H1 (cell line): ENCODE data around the gene CACNA1E. TPM values are rescaled to one million over a fixed set of nuclear protein-coding genes. Genes with fewer than 3 reads are reported as not detected.
A peak's percentile ranks its signal among the peaks of the same experiment; 100 is the strongest.

Experiments
- CBX5 ChIP-seq: fragments of 300-800, 300-1000 bp; sonication (generic); IDR thresholded peaks from 2 replicates; pipeline ENCODE4 v1.7.1; 2016; ENCODE audit warnings: antibody characterized with exemption, low read length, low read depth
- CEBPB ChIP-seq: IDR thresholded peaks from 2 replicates; pipeline ENCODE4 v1.6.1; 2012; ENCODE audit warnings: low read depth, low read length
- NANOG ChIP-seq: IDR thresholded peaks from 2 replicates; pipeline ENCODE4 v1.6.1; 2011; ENCODE audit warnings: low read length, low read depth, mild to moderate bottlenecking, inconsistent platforms; ENCODE audit not compliant: insufficient read depth, poor library complexity, severe bottlenecking
- POLR2AphosphoS5 ChIP-seq: IDR thresholded peaks from 2 replicates; pipeline ENCODE4 v1.6.1; 2011; ENCODE audit warnings: low read depth, low read length
- RXRA ChIP-seq: IDR thresholded peaks from 2 replicates; pipeline ENCODE4 v1.6.1; 2011; ENCODE audit warnings: low read depth, mild to moderate bottlenecking, low read length, moderate library complexity; ENCODE audit not compliant: insufficient read depth
- SUZ12 ChIP-seq: fragments of 200-600 bp; sonication (generic); IDR thresholded peaks from 2 replicates; pipeline ENCODE4 v1.6.1; 2012; ENCODE audit warnings: mild to moderate bottlenecking, inconsistent platforms, low read length, moderate library complexity, mixed read lengths
- TCF12 ChIP-seq: IDR thresholded peaks from 2 replicates; pipeline ENCODE4 v1.6.1; 2011; ENCODE audit warnings: low read depth, mild to moderate bottlenecking, low read length
- ZNF274 ChIP-seq: IDR thresholded peaks from 2 replicates; pipeline ENCODE4 v1.7.0; 2012; ENCODE audit warnings: low read length, borderline replicate concordance; ENCODE audit errors: extremely low read depth
- polyA plus RNA-seq, 7 experiments: library from polyadenylated mRNA; depleted of rRNA in 3 of 7; stranded (reverse) in 5 of 7; unstranded in 2 of 7; fragments of >200 nt in 5 of 7; fragments of 200-250 nt in 2 of 7; gene quantifications; 1 replicate in 5 of 7; 2 replicates in 1 of 7; 4 replicates in 1 of 7; pipeline versions ENCODE4 v1.2.1 to v1.2.3, GENCODE V29; 2011 to 2013; ENCODE audit warnings: missing spikeins in 2 of 7, mixed read lengths in 2 of 7
- total RNA-seq: library from RNA; stranded (reverse); fragmentation: NEBNext Ultra II Directional; extraction: Animal tissue kit (Norgen Biotek cat#: 25700); gene quantifications from 2 replicates; pipeline ENCODE4 v1.2.1, GENCODE V29; 2021
- TF ChIP-seq, protein P1 (sequence below): IDR thresholded peaks from 2 replicates; pipeline ENCODE4 v1.6.1; 2012; ENCODE audit warnings: inconsistent platforms
- TF ChIP-seq, protein P2 (sequence below): fragments of 300-600 bp; sonication (generic); IDR thresholded peaks from 2 replicates; pipeline ENCODE4 v1.7.1; 2012; ENCODE audit warnings: low read length, moderate library complexity, mild to moderate bottlenecking, inconsistent platforms; ENCODE audit not compliant: insufficient replicate concordance

Gene CACNA1E
- total and polyA plus RNA-seq, 2 of the 8 experiments (the other 6 are each of a cell fraction or from before 2014, with no cell fraction given) = 0.98 to 1.3 TPM

DNA sequence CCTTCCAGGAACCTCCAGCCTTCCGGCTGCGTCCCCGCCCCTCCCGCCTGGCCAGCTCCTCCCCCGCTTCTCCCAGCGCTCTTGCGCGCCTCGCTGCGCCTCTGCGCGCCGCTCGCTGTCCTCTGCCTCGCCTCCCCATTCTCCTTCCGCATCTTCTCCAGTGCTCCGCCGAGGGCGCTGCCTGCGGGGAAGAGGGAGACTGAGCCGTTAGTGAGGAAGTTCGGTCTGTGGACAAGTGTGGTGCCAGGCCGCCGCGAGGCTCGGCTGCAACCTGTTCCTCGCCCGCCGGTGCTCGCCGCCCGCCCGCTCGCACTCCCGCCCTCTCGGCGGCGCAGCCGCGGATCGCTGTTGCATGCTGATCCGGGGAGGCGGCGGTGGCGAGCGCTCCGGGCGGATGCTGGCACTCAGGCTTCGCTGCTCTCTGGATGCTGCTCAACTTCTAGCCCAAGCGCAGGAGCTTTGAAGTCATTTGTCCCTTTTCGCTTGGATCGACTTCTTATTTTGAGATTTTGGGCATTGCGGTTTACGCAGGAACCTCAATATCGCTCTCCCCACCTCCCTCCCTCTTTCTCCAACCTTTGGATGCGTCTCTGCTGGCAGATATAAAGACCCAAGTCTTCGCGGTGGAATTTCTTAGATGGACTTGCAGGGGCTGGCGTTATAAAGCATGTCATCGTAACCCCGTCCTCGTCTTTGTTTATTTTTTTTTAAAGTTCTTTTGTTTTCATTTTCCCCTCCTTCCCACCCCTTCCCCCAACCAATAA lies 614 bp upstream of the CACNA1E start (continued):
- no peak for TF ChIP-seq NANOG
- no peak for TF ChIP-seq ZNF274
- no peak for TF ChIP-seq POLR2AphosphoS5
- TF ChIP-seq CEBPB = no peak
- TF ChIP-seq, protein P1, sequence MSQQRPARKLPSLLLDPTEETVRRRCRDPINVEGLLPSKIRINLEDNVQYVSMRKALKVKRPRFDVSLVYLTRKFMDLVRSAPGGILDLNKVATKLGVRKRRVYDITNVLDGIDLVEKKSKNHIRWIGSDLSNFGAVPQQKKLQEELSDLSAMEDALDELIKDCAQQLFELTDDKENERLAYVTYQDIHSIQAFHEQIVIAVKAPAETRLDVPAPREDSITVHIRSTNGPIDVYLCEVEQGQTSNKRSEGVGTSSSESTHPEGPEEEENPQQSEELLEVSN = peak; percentile 94
- TF ChIP-seq, protein P2, sequence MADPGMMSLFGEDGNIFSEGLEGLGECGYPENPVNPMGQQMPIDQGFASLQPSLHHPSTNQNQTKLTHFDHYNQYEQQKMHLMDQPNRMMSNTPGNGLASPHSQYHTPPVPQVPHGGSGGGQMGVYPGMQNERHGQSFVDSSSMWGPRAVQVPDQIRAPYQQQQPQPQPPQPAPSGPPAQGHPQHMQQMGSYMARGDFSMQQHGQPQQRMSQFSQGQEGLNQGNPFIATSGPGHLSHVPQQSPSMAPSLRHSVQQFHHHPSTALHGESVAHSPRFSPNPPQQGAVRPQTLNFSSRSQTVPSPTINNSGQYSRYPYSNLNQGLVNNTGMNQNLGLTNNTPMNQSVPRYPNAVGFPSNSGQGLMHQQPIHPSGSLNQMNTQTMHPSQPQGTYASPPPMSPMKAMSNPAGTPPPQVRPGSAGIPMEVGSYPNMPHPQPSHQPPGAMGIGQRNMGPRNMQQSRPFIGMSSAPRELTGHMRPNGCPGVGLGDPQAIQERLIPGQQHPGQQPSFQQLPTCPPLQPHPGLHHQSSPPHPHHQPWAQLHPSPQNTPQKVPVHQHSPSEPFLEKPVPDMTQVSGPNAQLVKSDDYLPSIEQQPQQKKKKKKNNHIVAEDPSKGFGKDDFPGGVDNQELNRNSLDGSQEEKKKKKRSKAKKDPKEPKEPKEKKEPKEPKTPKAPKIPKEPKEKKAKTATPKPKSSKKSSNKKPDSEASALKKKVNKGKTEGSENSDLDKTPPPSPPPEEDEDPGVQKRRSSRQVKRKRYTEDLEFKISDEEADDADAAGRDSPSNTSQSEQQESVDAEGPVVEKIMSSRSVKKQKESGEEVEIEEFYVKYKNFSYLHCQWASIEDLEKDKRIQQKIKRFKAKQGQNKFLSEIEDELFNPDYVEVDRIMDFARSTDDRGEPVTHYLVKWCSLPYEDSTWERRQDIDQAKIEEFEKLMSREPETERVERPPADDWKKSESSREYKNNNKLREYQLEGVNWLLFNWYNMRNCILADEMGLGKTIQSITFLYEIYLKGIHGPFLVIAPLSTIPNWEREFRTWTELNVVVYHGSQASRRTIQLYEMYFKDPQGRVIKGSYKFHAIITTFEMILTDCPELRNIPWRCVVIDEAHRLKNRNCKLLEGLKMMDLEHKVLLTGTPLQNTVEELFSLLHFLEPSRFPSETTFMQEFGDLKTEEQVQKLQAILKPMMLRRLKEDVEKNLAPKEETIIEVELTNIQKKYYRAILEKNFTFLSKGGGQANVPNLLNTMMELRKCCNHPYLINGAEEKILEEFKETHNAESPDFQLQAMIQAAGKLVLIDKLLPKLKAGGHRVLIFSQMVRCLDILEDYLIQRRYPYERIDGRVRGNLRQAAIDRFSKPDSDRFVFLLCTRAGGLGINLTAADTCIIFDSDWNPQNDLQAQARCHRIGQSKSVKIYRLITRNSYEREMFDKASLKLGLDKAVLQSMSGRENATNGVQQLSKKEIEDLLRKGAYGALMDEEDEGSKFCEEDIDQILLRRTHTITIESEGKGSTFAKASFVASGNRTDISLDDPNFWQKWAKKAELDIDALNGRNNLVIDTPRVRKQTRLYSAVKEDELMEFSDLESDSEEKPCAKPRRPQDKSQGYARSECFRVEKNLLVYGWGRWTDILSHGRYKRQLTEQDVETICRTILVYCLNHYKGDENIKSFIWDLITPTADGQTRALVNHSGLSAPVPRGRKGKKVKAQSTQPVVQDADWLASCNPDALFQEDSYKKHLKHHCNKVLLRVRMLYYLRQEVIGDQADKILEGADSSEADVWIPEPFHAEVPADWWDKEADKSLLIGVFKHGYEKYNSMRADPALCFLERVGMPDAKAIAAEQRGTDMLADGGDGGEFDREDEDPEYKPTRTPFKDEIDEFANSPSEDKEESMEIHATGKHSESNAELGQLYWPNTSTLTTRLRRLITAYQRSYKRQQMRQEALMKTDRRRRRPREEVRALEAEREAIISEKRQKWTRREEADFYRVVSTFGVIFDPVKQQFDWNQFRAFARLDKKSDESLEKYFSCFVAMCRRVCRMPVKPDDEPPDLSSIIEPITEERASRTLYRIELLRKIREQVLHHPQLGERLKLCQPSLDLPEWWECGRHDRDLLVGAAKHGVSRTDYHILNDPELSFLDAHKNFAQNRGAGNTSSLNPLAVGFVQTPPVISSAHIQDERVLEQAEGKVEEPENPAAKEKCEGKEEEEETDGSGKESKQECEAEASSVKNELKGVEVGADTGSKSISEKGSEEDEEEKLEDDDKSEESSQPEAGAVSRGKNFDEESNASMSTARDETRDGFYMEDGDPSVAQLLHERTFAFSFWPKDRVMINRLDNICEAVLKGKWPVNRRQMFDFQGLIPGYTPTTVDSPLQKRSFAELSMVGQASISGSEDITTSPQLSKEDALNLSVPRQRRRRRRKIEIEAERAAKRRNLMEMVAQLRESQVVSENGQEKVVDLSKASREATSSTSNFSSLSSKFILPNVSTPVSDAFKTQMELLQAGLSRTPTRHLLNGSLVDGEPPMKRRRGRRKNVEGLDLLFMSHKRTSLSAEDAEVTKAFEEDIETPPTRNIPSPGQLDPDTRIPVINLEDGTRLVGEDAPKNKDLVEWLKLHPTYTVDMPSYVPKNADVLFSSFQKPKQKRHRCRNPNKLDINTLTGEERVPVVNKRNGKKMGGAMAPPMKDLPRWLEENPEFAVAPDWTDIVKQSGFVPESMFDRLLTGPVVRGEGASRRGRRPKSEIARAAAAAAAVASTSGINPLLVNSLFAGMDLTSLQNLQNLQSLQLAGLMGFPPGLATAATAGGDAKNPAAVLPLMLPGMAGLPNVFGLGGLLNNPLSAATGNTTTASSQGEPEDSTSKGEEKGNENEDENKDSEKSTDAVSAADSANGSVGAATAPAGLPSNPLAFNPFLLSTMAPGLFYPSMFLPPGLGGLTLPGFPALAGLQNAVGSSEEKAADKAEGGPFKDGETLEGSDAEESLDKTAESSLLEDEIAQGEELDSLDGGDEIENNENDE = no peak
- TF ChIP-seq TCF12 = 0 out of 2 replicates have a peak, but pooled peaks have one; percentile 16
- TF ChIP-seq SUZ12 = peak; percentile 77
- TF ChIP-seq CBX5 = no peak
- no peak for TF ChIP-seq RXRA
